SU-DHL-6 (cell line): Measurements from ENCODE around the gene PRR5.

ENCODE experiments used
- CTCF ChIP-seq: fragments of 200-600 bp; sonication (generic); IDR thresholded peaks from one replicate; pipeline ENCODE4 v1.5.1; 2017; ENCODE audit warnings: antibody characterized with exemption, mild to moderate bottlenecking, low read length, moderate library complexity; ENCODE audit not compliant: insufficient read depth, poor library complexity, severe bottlenecking
- EZH2phosphoT487 ChIP-seq: fragments of 200-600 bp; sonication (generic), shearing (Covaris generic); conservative IDR thresholded peaks from 2 replicates; pipeline ENCODE4 v1.6.1; 2018; ENCODE audit warnings: mild to moderate bottlenecking, antibody characterized with exemption, low read length, moderate library complexity, mixed read lengths

- TF ChIP-seq CTCF (no peak), EZH2phosphoT487 (no peak)
Measured at GRCh38 chr22:44700456-44700855, 1.5 kb upstream of the PRR5 start.
